ENCODE results near the gene CWH43. TPM values are rescaled to one million over a fixed set of nuclear protein-coding genes. Genes with fewer than 3 reads are reported as not detected.
"Not testable (repeated sequence)": the region's sequence is repeated elsewhere in the genome, so short reads cannot be mapped to it uniquely, and the experiment has no call there.

The CWH43 gene
- total and polyA plus RNA-seq, 2 of the 13 experiments (the other 11 are each of a cell fraction or from before 2014, with no cell fraction given) = not detected

GRCh38 chr4:49110579-49110978, 124.5 kb downstream of the CWH43 start:
- H4K20me1 ChIP-seq (ENCODE audit: insufficient read depth, low read length); CTCF ChIA-PET (ENCODE audit: low intra/inter-chr PET ratio, low total read pairs); H3K4me2 ChIP-seq (ENCODE audit: low read depth, low read length); H3K4me1 ChIP-seq (ENCODE audit: insufficient read depth, low read length); H3K36me3 ChIP-seq (replicated peaks in 1 of 2; ENCODE audit: control insufficient read depth in 1 of 2, insufficient read depth in 2 of 2, low read length in 2 of 2); H3K79me2 ChIP-seq (ENCODE audit: insufficient read depth, low read length); H3K4me3 ChIP-seq (replicated peaks in 1 of 3; ENCODE audit: insufficient read depth in 1 of 3, low read depth in 2 of 3, low read length in 3 of 3); H3K9ac ChIP-seq (ENCODE audit: insufficient read depth, low read depth, low read length); in situ Hi-C loops (cut with HindIII; ENCODE audit: extremely low pct_ligation_motif_present, low pct_unique_long_range_greater_than_20kb); H3K27me3 ChIP-seq (ENCODE audit: control insufficient read depth in 1 of 2, insufficient read depth in 2 of 2, low read length in 2 of 2); BruUV-seq (replicated peaks); H2AFZ ChIP-seq (ENCODE audit: low read length); intact Hi-C loops (cut with micrococcal nuclease; ENCODE audit: unreplicated experiment); POLR2A ChIA-PET; FAIRE-seq; DNase-seq (ENCODE audit: low spot score); H3K27ac ChIP-seq (ENCODE audit: extremely low read length, insufficient read depth, low read length): not testable (repeated sequence)
- WGBS (ENCODE audit: low lambda C conversion rate) = 4% methylated on average over 5 of the region's 5 CpGs
- H3K9me3 ChIP-seq (ENCODE audit: low read length) = peaks cover 83% of the 10 kb centered on the region
- ATAC-seq = peak; percentile 65

Small RNAs within 50 kb of the gene (small RNA-seq; reads per million reads assigned to genes)
- gene AC020593.1 (ENCODE audit: insufficient read depth in 2 of 3, insufficient read length in 3 of 3, low read depth in 2 of 3, low replicate concordance in 1 of 3) = 0 reads per million in 3 experiments

Other genes with a start within 250 kb of the CWH43 start
- gene FRYL, start 206.0 kb upstream of the CWH43 start, total RNA-seq (2016; rRNA removed; fragmentation: Illumina TruSeq; extraction: Trizol) = 19.6 and 28.4 TPM in 2 replicates
- 7.8 and 9.7 TPM in 2 replicates for gene FRYL, start 206.0 kb upstream of the CWH43 start, polyA plus RNA-seq (2011; rRNA removed)
- 52.6 and 74.9 TPM in 2 replicates for gene OCIAD1, start 155.2 kb upstream of the CWH43 start, total RNA-seq (2016; rRNA removed; fragmentation: Illumina TruSeq; extraction: Trizol)
- 59.7 and 67.3 TPM in 2 replicates for gene OCIAD1, start 155.2 kb upstream of the CWH43 start, polyA plus RNA-seq (2011; rRNA removed)
- gene OCIAD2, start 79.5 kb upstream of the CWH43 start, total RNA-seq (2016; rRNA removed; fragmentation: Illumina TruSeq; extraction: Trizol) = not detected in 2 replicates
- gene OCIAD2, start 79.5 kb upstream of the CWH43 start, polyA plus RNA-seq (2011; rRNA removed) = not detected in 2 replicates

Data from HepG2 (cell line).